Esophagus muscularis mucosa (tissue), 4 donors: ENCODE data around the gene FAM78B. TPM values are rescaled to one million over a fixed set of nuclear protein-coding genes. Genes with fewer than 3 reads are reported as not detected.
A peak's percentile ranks its signal among the peaks of the same experiment; 100 is the strongest.

Source experiments
- DNase-seq: peaks from one replicate; pipeline ENCODE4 v3.0.0-alpha.2; 2017; ENCODE audit errors: extremely low spot score
- H3K27ac ChIP-seq, 4 donors: fragments of 200-600 bp; sonication (generic); replicated peaks in 1 of 4; 1 replicate in 3 of 4; 2 replicates in 1 of 4; pipeline ENCODE4 v1.5.1; 2016 to 2019; ENCODE audit warnings: mild to moderate bottlenecking in 1 of 4
- H3K27me3 ChIP-seq, 4 donors: fragments of 200-600 bp; sonication (generic); one replicate each; pipeline versions ENCODE4 v1.5.1 to v1.6.0; 2016 to 2019
- H3K36me3 ChIP-seq, 4 donors: fragments of 200-600 bp; sonication (generic); one replicate each; pipeline ENCODE4 v1.5.1; 2016 to 2019
- H3K4me1 ChIP-seq, 4 donors: fragments of 200-600 bp; sonication (generic); one replicate each; pipeline ENCODE4 v1.5.1; 2016 to 2019
- H3K4me3 ChIP-seq, 4 donors: fragments of 200-600 bp; sonication (generic); 1 replicate in 2 of 4; 2 replicates in 2 of 4; pipeline ENCODE4 v1.5.1; 2016 to 2019; ENCODE audit warnings: mild to moderate bottlenecking in 4 of 4, moderate library complexity in 1 of 4
- H3K9me3 ChIP-seq, 4 donors: fragments of 200-600 bp; sonication (generic); 1 replicate in 3 of 4; 2 replicates in 1 of 4; pipeline ENCODE4 v1.5.1; 2016 to 2019
- CTCF ChIP-seq, 3 experiments: fragments of 200-600 bp in 2 of 3; fragments of 450-650 bp in 1 of 3; sonication (generic) in 2 of 3; IDR thresholded peaks; one replicate each; pipeline ENCODE4 v1.5.1; 2017 to 2019; ENCODE audit warnings: antibody characterized with exemption in 3 of 3, mild to moderate bottlenecking in 2 of 3, moderate library complexity in 1 of 3
- EP300 ChIP-seq: sonication (generic); formaldehyde crosslinking; IDR thresholded peaks from one replicate; pipeline ENCODE4 v1.6.1; 2017; ENCODE audit warnings: antibody characterized with exemption
- POLR2A ChIP-seq: fragments of 450-650 bp; IDR thresholded peaks from one replicate; pipeline ENCODE4 v1.6.1; 2017; ENCODE audit warnings: antibody characterized with exemption, moderate library complexity, mild to moderate bottlenecking, low read depth
- POLR2AphosphoS5 ChIP-seq, 2 donors: sonication (generic); formaldehyde crosslinking; IDR thresholded peaks; one replicate each; pipeline ENCODE4 v1.6.1; 2017; ENCODE audit warnings: antibody characterized with exemption in 2 of 2
- WGBS: methylation state at CpG from one replicate; pipeline ENCODE4 v1.1.5; 2018; 5-methylcytosine and 5-hydroxymethylcytosine counted together
- intact Hi-C: fragments of 100-400 bp; cut with DNase I; formaldehyde crosslinking; loops from one replicate; pipeline ENCODE4 v1.15.1; 2023
- total RNA-seq, 4 donors: library from RNA; depleted of rRNA; stranded (reverse); fragments of >200 nt; gene quantifications; one replicate each; pipeline versions ENCODE4 v1.1.0 to v1.2.1, GENCODE V29; 2016

FAM78B gene
- total RNA-seq, 4 donors from 2014 or later = 0.50 to 2.0 (median 1.3) TPM

GRCh38 chr1:166113031-166113430 is 53.8 kb downstream of the FAM78B start:
- no peak overlapping the region for H3K4me3 ChIP-seq
- no peaks in the 10 kb centered on the region for H3K9me3 ChIP-seq
- no peak for TF ChIP-seq POLR2A
- TF ChIP-seq POLR2AphosphoS5 (IDR thresholded peaks at IDR 0.05) = no peak
- no peak for TF ChIP-seq EP300
- TF ChIP-seq CTCF (IDR thresholded peaks at IDR 0.05) = no peak
- no peaks in the 10 kb centered on the region for H3K36me3 ChIP-seq
- intact Hi-C loops = no loop called here
- no peaks in the 10 kb centered on the region for H3K27me3 ChIP-seq
- no peak overlapping the region for H3K27ac ChIP-seq
- peak; percentile 70 for DNase-seq
- no peaks in the 10 kb centered on the region for H3K4me1 ChIP-seq
- WGBS = 90% methylated on average over 3 of the region's 3 CpGs

GRCh38 chr1:166112425-166112824 is 54.4 kb downstream of the FAM78B start:
- peak; percentile 89 for DNase-seq
- intact Hi-C loops = no loop called here
- no peaks in the 10 kb centered on the region for H3K9me3 ChIP-seq
- WGBS = 57% methylated on average over 2 of the region's 2 CpGs
- H3K36me3 ChIP-seq = no peaks in the 10 kb centered on the region
- no peak overlapping the region for H3K4me3 ChIP-seq
- H3K4me1 ChIP-seq = no peaks in the 10 kb centered on the region
- TF ChIP-seq POLR2A (no peak), POLR2AphosphoS5 (IDR thresholded peaks at IDR 0.05) (no peak), CTCF (IDR thresholded peaks at IDR 0.05) (no peak), EP300 (no peak)
- H3K27me3 ChIP-seq = no peaks in the 10 kb centered on the region
- H3K27ac ChIP-seq = no peak overlapping the region

GRCh38 chr1:166111430-166111829 is 55.4 kb downstream of the FAM78B start:
- H3K4me1 ChIP-seq = no peaks in the 10 kb centered on the region
- DNase-seq = no peak
- TF ChIP-seq EP300 (no peak), POLR2AphosphoS5 (IDR thresholded peaks at IDR 0.05) (no peak), CTCF (IDR thresholded peaks at IDR 0.05) (no peak), POLR2A (no peak)
- H3K27ac ChIP-seq = no peak overlapping the region
- no peaks in the 10 kb centered on the region for H3K27me3 ChIP-seq
- 39% methylated on average over 3 of the region's 3 CpGs for WGBS
- no peaks in the 10 kb centered on the region for H3K36me3 ChIP-seq
- no peaks in the 10 kb centered on the region for H3K9me3 ChIP-seq
- intact Hi-C loops = no loop called here
- no peak overlapping the region for H3K4me3 ChIP-seq

GRCh38 chr1:166090244-166090643 is 76.6 kb downstream of the FAM78B start:
- DNase-seq = peak; percentile 78
- 55% methylated on average over 4 of the region's 4 CpGs for WGBS
- no peaks in the 10 kb centered on the region for H3K9me3 ChIP-seq
- no peak for TF ChIP-seq POLR2A
- no peak for TF ChIP-seq EP300
- no peak overlapping the region for H3K4me3 ChIP-seq
- no peaks in the 10 kb centered on the region for H3K36me3 ChIP-seq
- no peaks in the 10 kb centered on the region for H3K27me3 ChIP-seq
- H3K27ac ChIP-seq = no peak overlapping the region
- peaks cover 0 to 9% (median 3%) of the 10 kb centered on the region in 4 donors for H3K4me1 ChIP-seq
- intact Hi-C loops = no loop called here

- Histone ChIP-seq H3K36me3 (no peaks in the 10 kb centered on the region), H3K4me3 (no peak overlapping the region), H3K9me3 (no peaks in the 10 kb centered on the region), H3K27ac (no peak overlapping the region), H3K4me1 (peaks cover 0 to 9% (median 3%) of the 10 kb centered on the region in 4 donors), H3K27me3 (no peaks in the 10 kb centered on the region)
- TF ChIP-seq CTCF (IDR thresholded peaks at IDR 0.05) (peak in 1 of 3 experiments; percentile 4), EP300 (no peak)
- peak; percentile 83 for DNase-seq
- 29% methylated on average over 6 of the region's 6 CpGs for WGBS
- intact Hi-C loops = no loop called here
Measured at GRCh38 chr1:166089804-166090203, 77.0 kb downstream of the FAM78B start.
